Stimulated activated naive CD4-positive, alpha-beta T cell treated with Interleukin-2 at 50 U/mL for 16 hours (primary cell): Measurements from ENCODE around the gene MPDZ.

ENCODE experiments used
- DNase-seq: peaks from one replicate; lab custom pipeline; 2025; lab: John Stamatoyannopoulos, UW

The MPDZ gene

GRCh38 chr9:13279284-13280141 lies at the start of gene MPDZ:
TSS of gene MPDZ (minus strand) at chr9:13279692. CDS start at chr9:13250315, 29,377 bp downstream.
- DNase-seq, result no peak

GRCh38 chr9:13324988-13325387 lies 45.5 kb upstream of the MPDZ start:
- DNase-seq, result no peak

- DNase-seq, result no peak
Measured at GRCh38 chr9:13322828-13323550, 43.5 kb upstream of the MPDZ start.

- no peak for DNase-seq
Measured at GRCh38 chr9:13318027-13318426, 38.5 kb upstream of the MPDZ start.

- DNase-seq, result no peak
Measured at GRCh38 chr9:13296972-13297371, 17.5 kb upstream of the MPDZ start.

GRCh38 chr9:13295556-13295955 lies 16.1 kb upstream of the MPDZ start:
- no peak for DNase-seq

GRCh38 chr9:13292782-13293181 lies 13.3 kb upstream of the MPDZ start:
- no peak for DNase-seq

GRCh38 chr9:13292158-13292557 lies 12.7 kb upstream of the MPDZ start:
- no peak for DNase-seq

GRCh38 chr9:13291718-13292117 lies 12.2 kb upstream of the MPDZ start:
- DNase-seq, result no peak

- DNase-seq, result no peak
Measured at GRCh38 chr9:13284011-13284410, 4.5 kb upstream of the MPDZ start.

GRCh38 chr9:13282998-13283397 lies 3.5 kb upstream of the MPDZ start:
- DNase-seq, result no peak

GRCh38 chr9:13281356-13282016 lies 2.0 kb upstream of the MPDZ start:
- no peak for DNase-seq

- DNase-seq, result no peak
Measured at GRCh38 chr9:13278368-13279246, 885 bp downstream of the MPDZ start.

- no peak for DNase-seq
Measured at GRCh38 chr9:13278023-13278367, 1.5 kb downstream of the MPDZ start.

GRCh38 chr9:13274886-13275641 lies 4.4 kb downstream of the MPDZ start:
- no peak for DNase-seq

- no peak for DNase-seq
Measured at GRCh38 chr9:13270734-13271133, 8.8 kb downstream of the MPDZ start.

- no peak for DNase-seq
Measured at GRCh38 chr9:13269589-13270452, 9.7 kb downstream of the MPDZ start.

GRCh38 chr9:13268469-13268868 lies 11.0 kb downstream of the MPDZ start:
- no peak for DNase-seq

GRCh38 chr9:13267743-13268142 lies 11.7 kb downstream of the MPDZ start:
- no peak for DNase-seq

- DNase-seq, result no peak
Measured at GRCh38 chr9:13266167-13266566, 13.3 kb downstream of the MPDZ start.
